Measurements from ENCODE around the gene BCL2L2.

Gene BCL2L2

DNA sequence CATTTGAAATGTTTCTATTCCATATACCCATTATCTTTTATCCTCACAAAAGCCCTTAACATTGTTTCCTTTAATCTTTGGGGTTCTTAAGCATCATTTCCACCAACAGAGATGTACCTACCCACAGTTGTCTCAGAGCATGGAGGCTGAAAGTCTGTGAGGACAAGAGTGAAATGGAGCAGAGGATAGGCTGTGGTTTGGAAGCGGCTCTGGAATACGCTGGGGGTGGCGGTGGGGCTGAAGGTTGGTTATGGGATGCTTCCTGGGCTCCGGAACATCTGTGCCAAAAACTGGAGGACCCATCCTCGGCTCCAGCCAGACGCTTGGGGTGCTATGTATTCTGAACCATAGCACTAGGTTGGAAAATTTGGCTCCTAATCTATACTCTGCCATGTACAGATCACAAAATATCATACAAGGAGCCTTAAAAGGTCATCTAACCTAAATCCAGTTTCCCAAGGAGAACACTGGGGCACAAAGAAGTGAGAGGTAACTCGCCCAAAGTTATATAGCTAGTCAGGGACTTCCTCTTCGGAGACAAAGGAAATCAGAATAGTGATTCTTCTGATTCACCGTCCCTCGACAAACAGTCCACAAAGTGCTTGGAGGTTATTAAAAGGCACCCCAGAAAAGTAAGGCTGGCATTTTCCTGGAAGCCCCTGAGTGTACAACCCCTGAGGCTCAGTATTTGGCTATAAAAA, 6.5 kb upstream of the BCL2L2 start:
- DNase-seq = no peak

GRCh38 chr14:23300687-23301223, 5.9 kb upstream of the BCL2L2 start:
- no peak for DNase-seq

- DNase-seq = peak; percentile 93
Observed at GRCh38 chr14:23301288-23301968, 5.2 kb upstream of the BCL2L2 start.

DNA sequence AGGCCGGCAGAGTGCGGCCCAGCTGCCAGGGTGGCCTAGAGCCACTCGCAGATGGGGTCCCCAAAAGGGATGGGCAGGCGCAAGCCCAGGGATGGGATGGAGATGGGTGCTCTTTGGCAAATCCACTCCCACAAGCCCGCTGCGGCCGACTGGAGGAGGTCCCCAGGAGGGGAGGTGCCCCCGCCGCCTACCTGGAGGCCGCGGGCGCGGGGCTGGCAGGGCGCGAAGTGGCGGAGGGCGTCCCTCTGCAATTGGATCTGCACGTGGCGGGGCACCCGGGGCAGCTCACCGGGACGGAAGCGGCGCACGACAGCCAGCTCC, 4.7 kb upstream of the BCL2L2 start:
- no peak for DNase-seq

- DNase-seq = no peak
Observed at GRCh38 chr14:23302290-23303225, 4.1 kb upstream of the BCL2L2 start, which contains the start of gene PPP1R3E. TSS of gene PPP1R3E (minus strand) at chr14:23302859. CDS start at chr14:23302576, 283 bp downstream.

DNA sequence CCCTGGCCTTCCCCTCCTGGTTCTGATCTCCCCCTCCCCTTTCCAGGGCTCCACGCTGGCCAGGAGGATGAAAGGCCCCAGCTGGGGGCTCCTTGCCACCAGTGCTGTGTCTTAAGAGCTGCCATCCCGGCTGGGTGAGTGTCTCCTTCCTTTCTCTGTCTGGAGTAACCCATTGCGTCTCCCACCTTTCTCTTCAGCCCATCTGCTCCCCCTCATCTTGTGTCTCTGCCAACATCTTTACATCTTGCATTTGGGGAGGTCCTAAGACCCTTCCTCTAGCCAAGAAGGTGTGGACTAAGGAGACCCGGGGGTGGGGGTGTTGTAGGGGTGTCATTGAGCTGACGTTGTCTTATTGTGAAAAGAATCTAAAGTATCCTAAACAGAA, 505 bp downstream of the BCL2L2 start:
- DNase-seq = no peak

DNA sequence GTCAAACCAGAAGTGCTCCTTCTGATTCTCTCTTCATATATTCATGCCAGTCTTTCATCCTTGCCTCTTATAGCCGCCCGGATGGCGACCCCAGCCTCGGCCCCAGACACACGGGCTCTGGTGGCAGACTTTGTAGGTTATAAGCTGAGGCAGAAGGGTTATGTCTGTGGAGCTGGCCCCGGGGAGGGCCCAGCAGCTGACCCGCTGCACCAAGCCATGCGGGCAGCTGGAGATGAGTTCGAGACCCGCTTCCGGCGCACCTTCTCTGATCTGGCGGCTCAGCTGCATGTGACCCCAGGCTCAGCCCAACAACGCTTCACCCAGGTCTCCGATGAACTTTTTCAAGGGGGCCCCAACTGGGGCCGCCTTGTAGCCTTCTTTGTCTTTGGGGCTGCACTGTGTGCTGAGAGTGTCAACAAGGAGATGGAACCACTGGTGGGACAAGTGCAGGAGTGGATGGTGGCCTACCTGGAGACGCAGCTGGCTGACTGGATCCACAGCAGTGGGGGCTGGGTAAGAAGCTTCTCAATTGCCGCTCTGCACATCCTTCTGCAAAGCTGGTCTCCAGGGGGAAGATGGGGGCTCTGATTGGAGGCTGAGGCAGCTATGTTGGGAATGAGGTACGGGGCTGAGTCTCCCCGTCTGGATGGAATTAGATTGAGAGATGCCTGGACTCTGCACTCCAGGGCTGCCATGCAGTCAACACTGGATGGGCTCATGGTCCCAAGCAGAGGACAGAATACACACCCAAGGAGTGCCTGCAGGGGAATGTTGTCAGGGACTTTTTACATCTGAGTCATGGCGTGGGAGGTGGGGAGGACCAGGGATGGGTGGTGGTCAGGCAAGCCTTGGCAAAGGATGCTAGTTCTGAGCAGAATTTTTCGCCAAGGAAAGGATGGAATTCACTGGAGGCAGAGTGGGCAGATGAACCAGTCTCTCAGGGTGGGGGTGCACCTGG, 1.3 kb downstream of the BCL2L2 start:
- no peak for DNase-seq

GRCh38 chr14:23308721-23309445, 2.2 kb downstream of the BCL2L2 start:
- DNase-seq = no peak

DNA sequence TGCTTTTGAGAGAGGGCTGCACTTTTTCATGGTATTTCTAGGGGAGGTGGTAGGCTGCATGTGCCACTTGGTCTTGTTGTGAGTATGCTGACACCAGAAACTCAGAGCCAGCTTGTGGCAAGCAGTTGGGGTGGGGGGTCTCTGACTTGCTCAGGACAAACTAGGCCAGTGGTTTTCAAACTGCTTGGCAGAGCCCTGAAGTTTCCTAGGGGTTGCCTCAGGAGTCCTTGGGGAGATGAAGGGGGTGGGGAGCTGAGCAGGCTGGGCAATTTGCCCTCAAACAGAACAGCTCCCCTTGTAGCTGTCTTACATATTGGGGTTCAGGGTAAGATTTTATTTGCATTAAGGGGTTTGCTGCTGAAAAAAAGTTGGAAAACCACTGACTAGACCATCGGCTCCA, 3.9 kb downstream of the BCL2L2 start:
- no peak for DNase-seq

DNA sequence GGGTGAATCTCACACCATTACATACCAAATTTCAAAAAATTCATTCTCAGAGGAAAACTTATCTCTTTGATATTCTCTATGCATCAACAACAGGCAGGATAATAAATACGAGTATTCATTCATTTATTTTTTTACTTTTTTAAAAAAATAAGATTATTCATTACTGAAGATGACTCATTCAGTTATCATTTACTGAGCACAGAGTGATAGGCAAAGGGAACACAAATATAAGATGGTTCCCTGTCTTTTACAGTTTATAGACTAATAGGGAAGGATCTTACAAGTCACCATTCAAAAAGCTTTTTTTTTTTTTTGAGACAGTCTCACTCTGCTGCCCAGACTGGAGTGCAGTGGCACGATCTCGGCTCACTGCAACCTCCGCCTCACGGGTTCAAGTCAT, 9.7 kb downstream of the BCL2L2 start:
- DNase-seq = no peak

DNA sequence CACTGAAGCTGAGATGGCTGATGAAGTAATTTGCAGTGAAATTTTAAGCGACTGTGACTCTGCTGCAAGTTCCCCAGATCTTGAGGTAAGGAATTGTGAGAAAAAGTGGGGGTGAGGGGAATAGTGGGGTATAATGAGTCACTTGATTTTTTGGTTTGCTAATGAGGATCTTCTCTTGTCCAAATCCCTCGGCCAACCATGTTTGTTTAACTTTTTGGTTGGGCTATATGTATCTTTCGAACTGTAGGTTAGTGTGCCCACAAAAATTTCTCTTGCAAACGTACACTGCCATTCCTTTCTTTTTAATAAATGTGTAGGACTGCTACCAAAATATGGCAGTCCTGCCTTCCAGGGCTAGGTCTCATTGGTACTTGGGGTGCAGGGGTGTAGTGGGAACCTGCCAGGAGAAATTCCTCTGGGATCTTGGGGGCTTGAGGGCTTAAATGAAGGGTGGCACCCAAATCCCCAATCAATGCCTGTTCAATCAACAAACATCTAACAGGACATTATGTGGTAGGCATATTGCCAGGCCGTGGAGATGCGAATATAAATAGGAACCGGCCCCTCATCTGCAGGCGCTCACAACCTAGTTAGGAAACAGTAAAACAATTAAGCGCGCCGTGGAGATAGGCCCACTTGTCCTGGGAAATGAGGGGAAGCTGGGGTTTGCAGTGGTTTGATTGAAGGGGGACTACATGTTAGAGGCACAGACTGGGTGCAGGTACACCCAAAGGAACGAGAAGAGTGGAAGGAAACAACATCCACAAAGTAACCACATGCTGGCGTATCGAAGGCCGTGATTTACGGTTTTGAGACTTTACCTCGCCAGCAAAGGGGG, 13.3 kb downstream of the BCL2L2 start:
- DNase-seq = no peak

- DNase-seq = peak; percentile 79
Observed at GRCh38 chr14:23320584-23321571, 14.2 kb downstream of the BCL2L2 start, which contains the start of gene PABPN1. TSS of gene PABPN1 (plus strand) at chr14:23321457. CDS start at chr14:23321470, 13 bp downstream.

DNA sequence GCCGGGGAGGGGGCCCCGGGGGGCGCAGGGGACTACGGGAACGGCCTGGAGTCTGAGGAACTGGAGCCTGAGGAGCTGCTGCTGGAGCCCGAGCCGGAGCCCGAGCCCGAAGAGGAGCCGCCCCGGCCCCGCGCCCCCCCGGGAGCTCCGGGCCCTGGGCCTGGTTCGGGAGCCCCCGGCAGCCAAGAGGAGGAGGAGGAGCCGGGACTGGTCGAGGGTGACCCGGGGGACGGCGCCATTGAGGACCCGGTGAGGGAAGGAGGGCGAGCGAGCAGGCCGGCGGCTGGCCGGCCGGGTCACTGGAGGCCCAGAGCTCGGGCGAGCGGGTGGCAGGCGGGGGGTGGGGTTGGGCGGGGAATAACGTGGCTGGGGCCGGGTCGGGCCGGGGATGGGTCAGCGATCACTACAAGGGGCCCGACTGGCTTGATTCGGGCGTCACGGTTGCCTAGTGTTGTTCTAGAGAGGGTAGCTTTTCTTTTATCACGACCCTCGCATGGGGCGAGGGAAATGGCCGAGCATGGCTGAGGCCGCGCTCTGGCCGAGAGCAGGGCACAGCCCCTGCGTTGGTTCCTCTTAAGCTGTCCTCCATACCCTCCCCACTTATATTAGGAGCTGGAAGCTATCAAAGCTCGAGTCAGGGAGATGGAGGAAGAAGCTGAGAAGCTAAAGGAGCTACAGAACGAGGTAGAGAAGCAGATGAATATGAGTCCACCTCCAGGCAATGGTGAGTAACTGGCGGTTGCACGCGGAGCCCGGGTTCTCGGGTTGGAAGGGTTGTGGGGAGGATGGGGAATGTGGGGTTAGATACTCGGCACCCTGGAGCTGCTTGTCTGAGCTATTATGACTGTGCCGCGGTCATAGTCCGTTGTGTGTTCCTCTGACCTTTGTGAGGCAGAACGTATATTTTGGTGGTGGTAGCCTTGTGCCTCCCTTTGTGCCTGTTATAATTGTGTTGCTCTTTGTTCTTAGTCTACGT, 15.2 kb downstream of the BCL2L2 start:
- DNase-seq = no peak

GRCh38 chr14:23322568-23323517, 16.2 kb downstream of the BCL2L2 start:
- no peak for DNase-seq

DNA sequence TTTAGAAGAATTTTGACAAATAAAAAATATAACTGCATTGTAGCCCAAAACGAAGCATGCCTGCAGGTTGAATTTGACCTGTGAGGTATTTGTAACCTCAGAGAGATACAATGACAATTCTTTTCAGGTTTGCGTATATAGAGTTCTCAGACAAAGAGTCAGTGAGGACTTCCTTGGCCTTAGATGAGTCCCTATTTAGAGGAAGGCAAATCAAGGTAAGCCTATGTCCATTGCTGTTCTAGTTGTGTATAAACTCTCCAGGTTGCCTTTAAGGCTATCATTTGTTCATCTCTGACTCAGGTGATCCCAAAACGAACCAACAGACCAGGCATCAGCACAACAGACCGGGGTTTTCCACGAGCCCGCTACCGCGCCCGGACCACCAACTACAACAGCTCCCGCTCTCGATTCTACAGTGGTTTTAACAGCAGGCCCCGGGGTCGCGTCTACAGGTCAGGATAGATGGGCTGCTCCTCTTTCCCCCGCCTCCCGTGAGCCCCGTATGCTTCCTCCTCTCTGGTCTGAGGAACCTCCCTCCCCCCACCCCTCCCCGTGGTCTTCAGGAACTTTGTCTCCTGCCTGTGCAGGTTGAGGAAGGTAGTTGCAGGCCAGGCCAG, 17.3 kb downstream of the BCL2L2 start:
- no peak for DNase-seq

DNA sequence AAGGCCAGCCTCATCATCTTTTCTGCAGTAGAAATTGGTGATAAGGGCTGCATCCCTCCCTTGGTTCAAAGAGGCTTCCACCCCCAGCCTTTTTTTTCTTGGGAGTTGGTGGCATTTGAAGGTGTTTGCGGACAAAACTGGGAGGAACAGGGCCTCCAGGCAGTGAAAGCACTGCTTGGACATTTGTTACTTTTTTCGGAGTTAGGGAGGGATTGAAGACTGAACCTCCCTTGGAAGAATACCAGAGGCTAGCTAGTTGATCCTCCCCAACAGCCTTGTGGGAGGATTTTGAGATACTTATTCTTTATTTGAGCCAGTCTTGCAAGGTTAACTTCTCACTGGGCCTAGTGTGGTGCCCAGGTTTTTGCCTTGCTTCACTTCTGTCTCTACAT, 17.8 kb downstream of the BCL2L2 start:
- DNase-seq = no peak
